Coronary artery (tissue), 2 donors: Measurements from ENCODE around the gene CDC42EP2.
A peak's percentile ranks its signal among the peaks of the same experiment; 100 is the strongest.

Experiments
- DNase-seq: peaks from one replicate; pipeline ENCODE4 v3.0.0-alpha.2; 2017; ENCODE audit warnings: low spot score
- H3K27ac ChIP-seq, 2 donors: fragments of 200-600 bp; sonication (generic); one replicate each; pipeline ENCODE4 v1.5.1; 2016 to 2019
- H3K4me3 ChIP-seq: fragments of 200-600 bp; sonication (generic); 2 replicates; pipeline ENCODE4 v1.5.1; 2016; ENCODE audit warnings: mild to moderate bottlenecking, moderate library complexity
- CTCF ChIP-seq: fragments of 200-600 bp; sonication (generic); IDR thresholded peaks from one replicate; pipeline ENCODE4 v1.5.1; 2019; ENCODE audit warnings: antibody characterized with exemption

The CDC42EP2 gene

GRCh38 chr11:65297026-65297672, 17.5 kb upstream of the CDC42EP2 start:
- Histone ChIP-seq H3K4me3 (no peak overlapping the region), H3K27ac (peak overlapping the region; percentile 56 to 93)
- TF ChIP-seq CTCF = no peak
- DNase-seq = no peak

DNA sequence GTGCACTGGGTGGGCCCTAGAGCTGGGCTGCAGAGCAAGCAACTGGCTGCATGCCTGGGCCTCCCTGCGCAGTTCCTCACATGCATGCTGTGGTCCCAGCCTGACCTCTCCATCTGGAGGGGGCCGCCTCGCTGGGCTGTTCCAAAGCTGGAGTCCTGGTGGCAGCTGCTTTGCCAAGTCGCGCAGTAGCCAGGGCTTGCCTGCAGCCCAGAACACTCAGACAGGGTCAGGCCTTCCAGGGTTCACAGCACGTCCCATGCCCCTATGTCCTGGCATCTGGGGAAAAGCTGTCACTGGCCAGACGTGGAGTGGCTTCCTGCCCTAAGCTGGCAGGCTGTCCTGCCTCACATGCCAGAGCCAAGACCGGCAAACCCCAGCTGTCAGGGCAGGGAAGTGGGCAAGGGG, 16.5 kb upstream of the CDC42EP2 start:
- peak overlapping the region; percentile 43 for H3K4me3 ChIP-seq
- no peak for TF ChIP-seq CTCF
- peak overlapping the region; percentile 77 to 93 for H3K27ac ChIP-seq
- DNase-seq = peak; percentile 93

DNA sequence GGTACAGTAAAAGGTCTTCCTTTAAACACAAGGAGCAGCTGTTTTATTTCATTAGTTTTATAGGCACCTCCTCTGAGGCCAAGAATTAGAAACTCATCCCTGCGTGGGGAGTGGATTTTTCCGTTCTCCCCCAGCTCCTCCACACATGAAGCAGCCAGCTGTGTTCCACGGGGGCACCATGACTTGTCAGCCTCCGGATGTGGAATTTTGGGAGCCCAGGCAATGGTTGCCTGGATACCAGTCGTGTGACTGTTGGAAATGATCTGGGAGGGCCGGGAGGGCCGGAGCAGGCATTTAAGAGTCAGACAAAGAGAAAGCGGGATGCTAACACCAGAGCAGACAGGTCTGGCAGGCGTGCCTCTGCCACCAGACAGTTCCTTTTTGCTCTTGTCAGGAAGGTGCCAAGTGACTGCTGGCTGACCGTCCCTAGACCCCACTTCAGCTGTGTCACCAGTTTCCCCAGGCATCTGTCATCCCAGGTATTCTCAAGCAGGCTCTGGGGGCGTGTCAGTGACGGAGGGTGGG, 15.9 kb upstream of the CDC42EP2 start:
- TF ChIP-seq CTCF = no peak
- Histone ChIP-seq H3K4me3 (peak overlapping the region; percentile 43), H3K27ac (peak overlapping the region; percentile 77 to 93)
- DNase-seq = peak; percentile 90

- Histone ChIP-seq H3K27ac (no peak overlapping the region), H3K4me3 (no peak overlapping the region)
- DNase-seq = no peak
- TF ChIP-seq CTCF = no peak
Observed at GRCh38 chr11:65300621-65301275, 13.9 kb upstream of the CDC42EP2 start.

- no peak overlapping the region for H3K27ac ChIP-seq
- no peak overlapping the region for H3K4me3 ChIP-seq
- TF ChIP-seq CTCF = no peak
- no peak for DNase-seq
Observed at GRCh38 chr11:65301491-65302329, 13.0 kb upstream of the CDC42EP2 start.

- TF ChIP-seq CTCF = no peak
- H3K4me3 ChIP-seq = no peak overlapping the region
- H3K27ac ChIP-seq = no peak overlapping the region
- no peak for DNase-seq
Observed at GRCh38 chr11:65303555-65303954, 11.1 kb upstream of the CDC42EP2 start.
